HG02970 (cell line): ENCODE data around the gene TNIP1.

Source experiments
- ATAC-seq: cut with Tn5 transposase; IDR thresholded peaks from one replicate; pipeline ENCODE4 v1.9.1; 2021; ENCODE audit warnings: mild to moderate bottlenecking, moderate library complexity, moderate number of reproducible peaks; ENCODE audit not compliant: unreplicated experiment, low FRiP score

TNIP1 gene

DNA sequence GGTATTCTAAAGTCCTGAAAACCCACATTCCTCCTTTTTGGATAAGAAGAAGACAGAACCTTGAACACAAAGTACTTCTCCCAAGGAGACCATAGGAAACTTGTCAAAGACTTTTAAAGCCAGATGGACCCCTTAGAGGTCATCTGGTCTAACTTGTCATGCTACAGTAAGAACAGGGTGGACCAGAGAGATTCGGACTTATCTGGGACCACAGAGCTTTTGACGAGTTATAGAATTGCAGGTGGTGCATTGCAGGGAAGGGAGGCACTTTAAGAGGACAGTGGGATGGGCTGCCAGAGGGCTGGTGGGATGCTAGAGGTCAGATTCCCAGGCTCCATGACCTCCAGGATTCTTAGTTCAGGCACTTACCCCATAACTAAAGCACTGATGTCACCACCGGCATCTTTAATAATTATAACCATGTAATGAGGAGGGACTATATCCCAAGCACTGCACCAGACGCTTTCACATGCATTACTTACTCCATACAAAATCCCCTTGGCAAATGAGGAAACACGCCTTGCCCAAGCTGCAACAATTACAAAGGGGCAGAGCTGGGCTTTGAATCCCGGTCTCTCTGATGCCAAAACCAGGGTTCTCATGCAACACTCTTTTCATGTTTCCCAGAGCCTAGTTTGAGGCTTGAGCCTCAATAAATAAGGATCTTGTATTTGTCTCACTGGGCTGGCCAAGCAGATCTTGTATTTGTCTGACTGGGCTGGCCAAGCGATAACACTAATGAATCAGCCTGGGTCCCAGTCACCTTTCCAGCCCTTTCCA lies 73.2 kb downstream of the TNIP1 start:
- ATAC-seq, result no peak

DNA sequence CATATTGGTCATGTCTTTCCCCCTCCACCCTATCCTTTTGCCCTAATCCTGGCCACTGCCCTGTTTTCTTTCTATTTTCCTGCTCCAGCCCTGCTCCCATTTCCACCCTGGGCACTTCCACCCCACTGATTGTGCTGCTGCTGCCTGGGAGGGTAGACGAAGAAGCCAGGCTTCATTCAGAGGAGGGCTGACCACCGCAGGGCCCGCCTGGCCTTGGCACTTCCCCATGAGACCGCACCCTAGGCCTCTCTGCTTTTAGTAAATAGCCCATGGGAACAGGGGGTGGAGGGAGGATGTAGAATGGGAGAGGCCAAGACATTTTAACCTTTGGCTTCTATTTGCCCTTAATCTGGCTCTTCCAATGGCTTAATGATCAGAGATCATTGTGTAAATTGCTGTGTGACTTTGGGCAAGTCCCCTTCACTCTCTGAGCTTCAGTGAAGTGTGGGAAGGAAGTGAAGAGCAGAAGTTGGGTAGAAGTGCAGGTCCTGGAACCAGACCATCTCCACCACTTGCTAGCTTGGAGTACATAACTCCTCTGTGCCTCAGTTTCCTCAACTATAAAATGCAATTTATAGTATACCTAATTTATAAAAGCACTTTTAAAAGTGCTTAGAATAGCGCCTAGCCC lies 74.0 kb downstream of the TNIP1 start:
- no peak for ATAC-seq

DNA sequence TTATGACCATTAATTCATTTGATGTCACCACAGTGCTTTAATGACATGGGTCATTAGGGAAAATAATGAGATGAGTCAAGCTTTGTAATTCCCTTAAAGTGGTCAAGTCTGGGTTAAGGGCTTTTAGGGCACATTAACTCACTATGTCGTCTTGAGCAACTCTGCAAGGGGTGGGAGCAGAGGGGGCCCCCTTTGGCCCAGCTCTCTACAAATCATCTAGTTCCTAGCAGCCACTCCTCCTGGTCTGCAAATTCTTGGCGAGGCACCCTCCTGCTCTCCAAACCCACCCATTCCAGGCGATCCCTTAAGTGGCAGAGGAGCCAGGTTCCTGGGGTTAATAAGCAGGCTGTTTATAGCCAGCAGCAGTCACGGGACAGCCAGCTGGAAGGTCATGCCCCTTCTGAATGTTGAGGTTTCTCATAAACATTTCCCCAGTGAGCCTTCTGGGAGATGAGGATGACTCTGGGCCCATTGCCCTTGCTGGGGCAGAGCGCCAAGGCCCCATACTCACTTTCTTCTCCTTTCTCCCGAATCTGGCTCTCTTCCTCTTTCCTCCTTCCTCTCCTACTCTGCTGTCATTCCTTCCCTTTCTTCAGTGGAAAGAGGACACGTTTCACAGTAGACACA lies 74.8 kb downstream of the TNIP1 start:
- no peak for ATAC-seq

DNA sequence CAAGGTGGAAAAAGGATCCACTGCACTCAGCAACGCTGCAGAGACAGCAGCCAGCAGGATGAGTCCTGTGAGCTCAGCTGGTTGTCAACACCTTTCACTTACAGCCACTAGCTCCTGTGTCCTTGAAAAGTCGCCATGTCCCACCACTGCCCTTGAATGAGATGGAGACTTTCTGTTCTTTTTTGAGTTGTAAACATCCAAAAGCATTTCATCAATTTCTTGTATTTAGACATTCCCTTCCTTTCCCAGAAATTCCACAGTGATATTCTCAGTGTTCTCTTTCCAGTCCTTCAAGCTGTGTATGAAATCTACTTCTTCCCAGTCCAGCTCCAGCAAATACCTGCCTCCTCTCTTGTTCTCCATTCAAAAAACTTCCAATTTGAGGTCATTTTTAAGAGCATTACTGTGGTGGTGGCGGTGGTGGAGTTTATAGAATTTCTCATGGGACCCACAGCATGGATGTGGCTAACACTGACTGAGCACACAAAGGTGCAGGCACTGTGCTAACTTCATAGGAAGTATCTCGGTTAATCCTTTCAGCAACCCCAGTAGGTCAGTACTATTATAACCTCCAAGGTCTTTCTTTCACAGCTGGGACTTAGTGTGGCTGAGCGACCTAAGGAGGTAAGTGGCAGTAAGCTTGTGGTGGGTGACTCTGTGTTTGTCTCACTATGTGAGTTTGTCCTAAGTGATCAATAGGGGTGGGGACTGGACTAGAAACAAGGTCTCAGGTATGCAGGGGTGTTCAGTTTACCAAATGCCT lies 75.5 kb downstream of the TNIP1 start:
- no peak for ATAC-seq

DNA sequence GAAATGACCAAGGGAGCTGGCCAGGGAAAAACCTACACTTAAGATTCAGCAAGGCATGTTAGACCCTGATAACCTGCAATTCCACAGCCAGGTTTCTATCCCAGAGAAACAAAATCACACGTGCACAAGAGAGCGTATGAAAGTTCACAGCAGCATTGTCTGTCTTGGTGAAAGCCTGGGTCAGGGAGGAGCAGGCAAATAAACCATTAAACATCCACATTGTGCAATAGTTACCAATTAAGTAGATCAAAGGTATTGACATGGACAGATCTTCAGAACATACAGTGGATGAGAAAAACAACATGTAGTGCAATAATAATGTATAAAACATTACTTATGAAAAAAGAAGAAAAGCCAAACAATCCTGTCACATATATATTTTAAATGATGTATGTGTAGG lies 76.3 kb downstream of the TNIP1 start:
- ATAC-seq, result no peak

DNA sequence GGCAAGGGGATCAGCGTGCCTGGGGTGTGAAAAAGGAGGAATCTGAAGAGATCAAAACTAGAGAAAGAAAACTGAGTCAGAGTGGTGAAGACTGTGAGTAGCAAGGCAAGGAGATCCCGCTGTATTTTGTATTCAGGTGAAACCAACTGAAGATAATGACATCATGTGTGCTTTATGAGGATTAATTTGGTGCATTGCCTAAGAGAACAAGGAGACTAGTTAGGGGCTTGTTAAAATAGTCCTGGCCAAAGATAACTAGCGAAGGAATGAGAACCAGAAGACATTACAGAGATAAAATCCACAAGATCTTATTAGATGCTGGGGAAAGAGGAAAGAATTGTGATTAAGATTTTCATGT lies 77.4 kb downstream of the TNIP1 start:
- no peak for ATAC-seq

DNA sequence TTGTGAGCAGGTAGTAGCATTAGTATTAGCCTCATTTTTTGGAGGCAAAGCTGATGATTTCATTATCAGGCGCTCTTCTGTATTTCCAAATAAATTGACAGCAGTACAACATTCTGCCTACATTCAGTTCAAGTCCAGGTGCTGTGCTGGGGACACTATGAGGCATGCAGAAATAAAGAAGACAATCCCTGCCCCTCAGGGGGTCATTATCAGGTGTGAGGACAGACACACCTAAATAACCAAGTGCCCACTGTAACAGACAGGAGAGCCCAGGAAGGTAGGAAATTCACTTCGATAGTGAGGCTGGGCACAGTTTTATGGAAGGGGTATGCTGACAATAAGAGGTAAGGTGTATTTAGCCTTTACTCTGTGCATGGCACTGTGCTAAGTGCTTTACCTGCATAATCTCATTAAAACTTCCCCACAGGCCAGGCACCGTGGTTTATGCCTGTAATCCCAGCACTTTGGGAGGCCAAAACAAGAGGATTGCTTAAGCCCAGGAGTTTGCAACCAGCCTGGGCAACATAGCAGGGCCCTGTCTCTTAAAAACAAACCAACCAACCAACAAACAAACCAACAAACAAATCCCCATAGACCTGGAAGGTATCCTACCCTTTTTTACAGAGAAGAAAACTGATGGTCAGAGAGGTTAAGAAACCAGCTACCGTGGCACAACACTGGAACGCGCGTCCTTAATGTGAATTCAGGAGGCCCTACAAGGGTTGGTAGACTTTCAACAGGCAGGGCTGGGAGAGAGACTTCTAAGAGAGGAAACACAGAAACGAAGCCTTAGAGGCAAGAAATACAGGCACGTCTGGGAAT lies 77.9 kb downstream of the TNIP1 start:
- ATAC-seq, result no peak

DNA sequence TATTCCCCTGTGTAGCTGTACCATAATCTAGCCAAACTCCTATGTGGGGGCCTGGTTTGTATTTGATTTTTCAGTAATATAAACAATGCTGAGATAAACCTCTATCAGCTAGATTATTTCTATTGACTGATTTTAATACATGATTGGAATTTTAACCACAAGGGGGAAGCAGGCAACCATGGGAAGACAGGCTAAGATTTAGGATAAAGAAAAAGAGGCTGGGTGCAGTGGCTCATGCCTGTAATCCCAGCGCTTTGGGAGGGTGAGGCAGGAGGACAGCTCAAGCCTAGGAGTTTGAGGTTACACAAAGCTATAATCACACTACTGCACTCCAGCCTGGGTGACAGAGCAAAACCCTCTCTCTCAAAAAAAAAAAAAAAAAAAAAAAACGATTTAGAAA lies 78.6 kb downstream of the TNIP1 start:
- ATAC-seq, result no peak

DNA sequence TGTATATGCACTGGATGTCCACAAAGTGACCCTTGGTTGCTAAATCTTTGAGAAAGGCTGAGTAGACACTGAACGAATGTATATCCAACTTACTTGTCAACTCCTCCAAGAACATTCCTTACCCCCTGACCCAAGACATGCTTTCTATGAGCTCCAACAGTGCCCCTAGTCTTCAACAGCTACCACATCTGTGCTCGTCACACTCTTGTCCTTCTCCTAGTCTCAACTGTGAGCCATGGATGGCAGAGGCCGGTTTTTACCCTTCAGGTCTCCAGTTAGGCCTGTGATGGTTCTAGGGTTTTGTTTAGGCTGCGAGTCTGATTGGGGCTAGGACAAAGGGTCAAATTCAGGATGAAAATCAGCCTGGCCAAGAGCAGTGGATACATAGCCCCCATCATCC lies 79.4 kb downstream of the TNIP1 start:
- no peak for ATAC-seq

DNA sequence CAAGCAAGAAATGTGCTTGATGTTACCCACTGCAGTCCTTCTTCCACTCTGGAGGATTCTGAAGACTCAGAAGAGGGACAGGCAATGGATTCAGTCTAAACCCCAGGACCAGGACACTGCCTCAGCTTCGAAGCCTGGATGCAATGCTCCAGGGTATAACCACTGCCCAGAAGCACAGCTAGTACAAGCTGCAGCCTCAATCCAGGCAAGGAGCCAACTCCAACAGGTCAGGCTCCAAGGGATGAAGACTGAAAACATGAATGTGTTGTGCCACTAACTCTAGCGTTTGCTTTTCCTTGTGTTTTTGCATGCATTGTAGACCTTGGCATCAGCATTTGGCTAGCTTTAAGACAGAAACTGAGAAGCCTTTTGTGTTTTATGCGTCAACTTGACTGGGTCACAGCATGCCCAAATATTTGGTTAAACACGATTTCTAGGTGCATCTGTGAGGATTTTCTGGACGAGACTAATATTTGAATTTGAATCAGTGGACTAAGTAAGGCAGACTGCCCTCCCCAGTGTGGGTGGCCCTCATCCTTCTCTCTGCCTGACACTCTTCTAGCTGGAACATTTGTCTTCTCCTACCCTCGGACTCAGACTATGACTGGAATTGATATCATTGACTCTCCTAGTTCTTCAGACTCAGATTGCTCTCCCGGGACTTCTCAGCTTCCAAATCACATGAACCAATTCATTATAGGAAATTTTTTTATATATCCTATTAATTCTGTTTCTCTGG lies 81.0 kb downstream of the TNIP1 start:
- no peak for ATAC-seq

DNA sequence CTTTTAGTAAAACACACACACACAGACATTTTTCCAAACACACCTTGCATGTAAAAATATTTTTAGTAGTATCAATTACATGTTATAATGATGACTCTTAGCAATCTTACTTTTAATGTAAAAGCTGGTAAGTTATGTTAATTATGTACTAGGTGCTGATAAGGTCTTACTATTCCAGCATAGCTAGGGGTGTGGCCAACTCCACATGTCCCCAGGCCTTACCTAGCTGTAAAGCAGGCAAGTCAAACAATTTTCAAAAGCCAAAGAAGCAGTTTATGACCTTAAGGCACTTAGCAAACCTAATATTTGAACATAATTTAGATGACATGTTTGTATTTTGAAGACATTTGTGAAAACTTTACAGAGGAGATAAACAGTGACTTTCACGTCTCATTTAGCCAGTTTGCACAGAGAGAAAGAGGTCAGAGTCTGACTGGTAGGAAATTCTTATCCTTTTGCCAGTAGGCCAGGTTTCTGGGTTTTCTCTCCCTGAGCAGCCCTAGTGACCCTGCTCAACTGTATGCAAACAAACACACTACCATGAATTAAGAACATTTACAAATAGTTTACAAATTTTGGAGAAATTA lies 86.9 kb downstream of the TNIP1 start:
- ATAC-seq, result no peak

DNA sequence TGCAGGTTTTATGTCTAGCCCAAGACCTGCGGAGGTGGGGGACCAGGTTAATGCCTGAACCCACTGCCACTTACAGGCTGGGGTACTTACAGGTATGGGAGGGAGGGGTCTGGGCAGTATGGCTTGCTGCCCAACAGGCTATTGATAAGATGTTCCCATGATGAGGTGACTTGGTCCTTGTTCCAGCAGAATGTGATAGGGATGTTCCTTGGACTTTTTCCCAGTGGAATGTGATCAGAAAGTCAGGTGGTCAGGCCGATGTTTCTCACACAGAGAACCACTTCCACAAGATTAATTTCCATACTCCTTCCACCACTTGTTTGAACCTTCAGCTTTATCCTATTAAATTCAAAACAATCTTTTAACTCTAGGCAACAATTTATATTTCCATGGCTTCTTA lies 87.4 kb downstream of the TNIP1 start:
- ATAC-seq, result no peak

DNA sequence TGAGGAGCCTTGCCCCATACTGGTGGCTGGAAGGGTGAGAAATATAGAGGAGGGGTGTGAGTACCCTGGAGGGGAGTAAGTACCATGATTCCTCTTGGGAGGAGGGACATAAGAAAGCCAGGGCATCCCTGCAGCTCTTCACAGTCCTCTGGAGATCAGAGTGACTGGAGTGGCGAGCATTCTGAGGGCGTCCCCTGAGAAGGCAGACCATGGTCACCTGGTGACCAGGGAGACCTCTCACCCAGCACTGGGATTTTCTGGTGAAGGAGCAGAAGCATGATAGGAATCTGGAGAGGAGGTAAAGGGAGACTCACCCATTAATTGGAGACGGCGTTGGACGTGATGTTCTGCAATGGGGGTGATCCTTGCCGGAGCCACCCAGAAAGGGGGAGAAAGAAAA lies 88.1 kb downstream of the TNIP1 start:
- ATAC-seq, result no peak

DNA sequence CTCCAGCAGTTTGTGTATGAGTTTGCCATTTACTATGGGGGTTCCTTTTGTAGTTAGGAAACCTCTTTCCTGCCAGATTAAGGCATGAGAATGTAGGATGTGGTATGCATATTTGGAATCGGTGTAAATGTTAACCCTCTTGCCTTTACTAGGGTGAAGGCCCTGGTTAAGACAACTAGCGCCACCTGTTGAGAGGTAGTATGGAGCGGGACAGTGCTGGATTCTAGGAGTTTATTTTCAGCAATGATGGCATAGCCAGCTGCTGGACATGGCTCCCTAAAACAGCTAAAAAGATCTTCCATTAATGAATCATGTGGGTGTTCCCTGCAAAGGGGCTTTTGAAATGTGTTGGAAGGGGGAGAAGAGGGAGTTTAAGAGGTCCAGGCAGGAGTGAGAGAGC lies 91.1 kb downstream of the TNIP1 start:
- ATAC-seq, result no peak

DNA sequence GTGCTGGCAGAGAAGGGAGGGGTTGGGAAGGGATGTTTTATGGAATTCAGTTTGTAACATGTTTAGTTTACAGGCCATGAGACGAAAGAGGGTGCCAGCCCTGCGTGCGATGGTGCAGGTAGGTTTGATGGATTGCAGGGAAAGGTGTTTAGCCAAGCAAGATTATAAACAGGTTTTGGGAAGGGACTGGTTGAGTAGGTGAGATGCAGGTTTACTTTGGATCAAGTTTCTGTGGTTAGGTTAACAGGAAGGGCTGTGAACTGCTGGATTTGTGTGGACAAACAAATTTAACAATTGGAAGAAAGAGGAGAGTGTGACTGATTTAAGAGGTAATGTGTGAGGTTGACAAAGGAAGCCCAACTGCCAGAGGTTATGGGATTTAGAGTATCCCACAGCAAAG lies 93.1 kb downstream of the TNIP1 start:
- ATAC-seq, result no peak
